ENCODE measurements around the gene MYBPHL.

DNA sequence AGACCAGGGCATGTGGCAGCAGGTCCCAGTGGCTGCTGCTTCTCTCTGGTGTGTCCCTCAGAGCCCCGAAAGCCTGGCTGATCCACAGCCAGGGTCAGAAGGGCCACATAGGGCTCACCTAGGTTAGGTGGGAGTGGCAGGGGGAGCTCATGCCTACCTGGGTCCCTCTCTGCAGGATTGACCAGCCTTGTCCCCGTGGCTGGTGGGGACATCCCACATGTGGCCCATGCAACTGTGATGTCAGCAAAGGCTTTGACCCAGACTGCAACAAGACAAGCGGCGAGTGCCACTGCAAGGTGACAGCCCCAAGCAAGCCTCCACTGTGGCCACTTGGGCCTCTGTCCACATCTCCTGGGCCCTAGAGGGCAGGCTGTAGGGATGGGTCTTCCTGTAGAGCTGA is 41.8 kb downstream of the MYBPHL start:
- TF ChIP-seq, protein P1, sequence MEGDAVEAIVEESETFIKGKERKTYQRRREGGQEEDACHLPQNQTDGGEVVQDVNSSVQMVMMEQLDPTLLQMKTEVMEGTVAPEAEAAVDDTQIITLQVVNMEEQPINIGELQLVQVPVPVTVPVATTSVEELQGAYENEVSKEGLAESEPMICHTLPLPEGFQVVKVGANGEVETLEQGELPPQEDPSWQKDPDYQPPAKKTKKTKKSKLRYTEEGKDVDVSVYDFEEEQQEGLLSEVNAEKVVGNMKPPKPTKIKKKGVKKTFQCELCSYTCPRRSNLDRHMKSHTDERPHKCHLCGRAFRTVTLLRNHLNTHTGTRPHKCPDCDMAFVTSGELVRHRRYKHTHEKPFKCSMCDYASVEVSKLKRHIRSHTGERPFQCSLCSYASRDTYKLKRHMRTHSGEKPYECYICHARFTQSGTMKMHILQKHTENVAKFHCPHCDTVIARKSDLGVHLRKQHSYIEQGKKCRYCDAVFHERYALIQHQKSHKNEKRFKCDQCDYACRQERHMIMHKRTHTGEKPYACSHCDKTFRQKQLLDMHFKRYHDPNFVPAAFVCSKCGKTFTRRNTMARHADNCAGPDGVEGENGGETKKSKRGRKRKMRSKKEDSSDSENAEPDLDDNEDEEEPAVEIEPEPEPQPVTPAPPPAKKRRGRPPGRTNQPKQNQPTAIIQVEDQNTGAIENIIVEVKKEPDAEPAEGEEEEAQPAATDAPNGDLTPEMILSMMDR (IDR thresholded peaks at IDR 0.05): no peak
- TF ChIP-seq POLR2A (IDR thresholded peaks at IDR 0.05): no peak

Measured in uterus (tissue), 2 donors.